Left cardiac atrium (tissue), 2 donors: ENCODE data around the gene LRRC59. TPM values are rescaled to one million over a fixed set of nuclear protein-coding genes. Genes with fewer than 3 reads are reported as not detected.

Source experiments
- total RNA-seq, 2 donors: library from RNA; stranded (reverse); fragmentation: NEBNext Ultra II Directional; extraction: Animal tissue kit (Norgen Biotek cat#: 25700); gene quantifications; one replicate each; pipeline ENCODE4 v1.2.1, GENCODE V29; 2021
- donor health status: DM: no; HTN: yes; CAD: no; lungs with severe emphysema.
- donor health status: DM: yes; HTN: yes; CAD: no.

The LRRC59 gene
- total RNA-seq, 2 donors from 2014 or later: 35.3 to 70.5 TPM

Other genes with a start within 250 kb of the LRRC59 start
- 10 to 100 TPM; 35.8 to 43.4 TPM for gene PPP1R9B, start 246.8 kb downstream of the LRRC59 start, total RNA-seq
- 100 to 1,000 TPM in 1 of 2 donors, 10 to 100 TPM in 1; 96.3 to 131 TPM for gene SGCA, start 231.5 kb downstream of the LRRC59 start, total RNA-seq
- gene COL1A1, start 195.9 kb downstream of the LRRC59 start, total RNA-seq: 100 to 1,000 TPM; 106 to 151 TPM
- gene TMEM92, start 123.1 kb downstream of the LRRC59 start, total RNA-seq: under 1 TPM; 0.10 to 0.65 TPM
- gene XYLT2, start 51.4 kb downstream of the LRRC59 start, total RNA-seq: 10 to 100 TPM; 13.6 to 17.3 TPM
- 10 to 100 TPM; 68.6 to 78.5 TPM for gene MRPL27, start 24.3 kb downstream of the LRRC59 start, total RNA-seq
- gene EME1, start 24.3 kb downstream of the LRRC59 start, total RNA-seq: 1 to 10 TPM in 1 of 2 donors, under 1 TPM in 1; 0.24 to 1.3 TPM
- gene ACSF2, start 28.7 kb upstream of the LRRC59 start, total RNA-seq: 10 to 100 TPM; 64.8 to 66.4 TPM
- 1 to 10 TPM in 1 of 2 donors, under 1 TPM in 1; 0.37 to 1.1 TPM for gene CHAD, start 71.4 kb upstream of the LRRC59 start, total RNA-seq
- 10 to 100 TPM; 31.6 to 38.8 TPM for gene RSAD1, start 81.3 kb upstream of the LRRC59 start, total RNA-seq
- under 1 TPM; 0.39 to 0.59 TPM for gene MYCBPAP, start 110.9 kb upstream of the LRRC59 start, total RNA-seq
- gene EPN3, start 135.2 kb upstream of the LRRC59 start, total RNA-seq: 10 to 100 TPM in 1 of 2 donors, 1 to 10 TPM in 1; 7.0 to 16.1 TPM
- 10 to 100 TPM; 41.0 to 41.1 TPM for gene SPATA20, start 149.7 kb upstream of the LRRC59 start, total RNA-seq
- 1 to 10 TPM; 5.7 to 6.9 TPM for gene CACNA1G, start 163.2 kb upstream of the LRRC59 start, total RNA-seq
- 1 to 10 TPM; 1.4 to 5.2 TPM for gene ABCC3, start 237.4 kb upstream of the LRRC59 start, total RNA-seq